Neural progenitor cell (in vitro differentiated cells): ENCODE data around the gene PRODH. TPM values are rescaled to one million over a fixed set of nuclear protein-coding genes. Genes with fewer than 3 reads are reported as not detected.
"Not testable (repeated sequence)": the region's sequence is repeated elsewhere in the genome, so short reads cannot be mapped to it uniquely, and the experiment has no call there.

ENCODE experiments used
- DNase-seq: peaks from one replicate; pipeline ENCODE4 v3.0.0-alpha.2; 2016; ENCODE audit warnings: low spot score
- H2AFZ ChIP-seq: fragments of 200-600 bp; sonication (generic); replicated peaks from 2 replicates; pipeline ENCODE4 v1.6.1; 2016; ENCODE audit warnings: antibody characterized with exemption
- H3F3A ChIP-seq: fragments of 200-600 bp; sonication (generic); 2 replicates; pipeline ENCODE4 v1.6.1; 2016; ENCODE audit warnings: antibody characterized with exemption, low read depth
- H3K27ac ChIP-seq: fragments of 200-600 bp; sonication (generic); 2 replicates; pipeline ENCODE4 v1.5.1; 2016; ENCODE audit warnings: mild to moderate bottlenecking
- H3K27me3 ChIP-seq: fragments of 200-600 bp; sonication (generic); 2 replicates; pipeline ENCODE4 v1.6.1; 2016; ENCODE audit warnings: mild to moderate bottlenecking, moderate library complexity
- H3K36me3 ChIP-seq: fragments of 200-600 bp; sonication (generic); 2 replicates; pipeline ENCODE4 v1.5.1; 2016
- H3K4me1 ChIP-seq: fragments of 200-600 bp; sonication (generic); 2 replicates; pipeline ENCODE4 v1.6.1; 2016; ENCODE audit warnings: mixed run types
- H3K4me2 ChIP-seq: fragments of 200-600 bp; sonication (generic); 2 replicates; pipeline ENCODE4 v1.6.1; 2016
- H3K4me3 ChIP-seq: fragments of 200-600 bp; sonication (generic); 2 replicates; pipeline ENCODE4 v1.5.1; 2016
- H3K79me2 ChIP-seq: fragments of 200-600 bp; sonication (generic); 2 replicates; pipeline ENCODE4 v1.6.1; 2016; ENCODE audit warnings: low read depth
- H3K9ac ChIP-seq: fragments of 200-600 bp; sonication (generic); 2 replicates; pipeline ENCODE4 v1.6.1; 2016
- H3K9me3 ChIP-seq: fragments of 200-600 bp; sonication (generic); 2 replicates; pipeline ENCODE4 v1.5.1; 2016; ENCODE audit warnings: low read depth
- H4K20me1 ChIP-seq: fragments of 200-600 bp; sonication (generic); 2 replicates; pipeline ENCODE4 v1.6.1; 2016; ENCODE audit warnings: low read depth
- H3K27ac Mint-ChIP-seq: 3 replicates; pipeline ENCODE4 v1.8.0; 2021; ENCODE audit warnings: mixed read lengths
- H3K27me3 Mint-ChIP-seq: 2 replicates; pipeline ENCODE4 v1.8.0; 2022; ENCODE audit warnings: low read depth, mild to moderate bottlenecking, inconsistent platforms, moderate library complexity, mixed read lengths; ENCODE audit not compliant: insufficient read depth
- H3K36me3 Mint-ChIP-seq: 3 replicates; pipeline ENCODE4 v1.8.0; 2021; ENCODE audit warnings: mixed read lengths
- H3K4me1 Mint-ChIP-seq: 3 replicates; pipeline ENCODE4 v1.8.0; 2021; ENCODE audit warnings: mixed read lengths
- H3K4me3 Mint-ChIP-seq: 3 replicates; pipeline ENCODE4 v1.8.0; 2021; ENCODE audit warnings: mild to moderate bottlenecking, moderate library complexity, mixed read lengths
- H3K9me3 Mint-ChIP-seq: 3 replicates; pipeline ENCODE4 v1.8.0; 2020; ENCODE audit warnings: mixed read lengths
- CTCF ChIP-seq: fragments of 200-600 bp; sonication (generic); IDR thresholded peaks from 2 replicates; pipeline ENCODE4 v1.5.1; 2017; ENCODE audit warnings: antibody characterized with exemption, mild to moderate bottlenecking
- EZH2 ChIP-seq: fragments of 200-600 bp; sonication (generic); IDR thresholded peaks from 2 replicates; pipeline ENCODE4 v1.6.1; 2017; ENCODE audit warnings: antibody characterized with exemption, mild to moderate bottlenecking, moderate library complexity
- EZH2phosphoT487 ChIP-seq: fragments of 200-600 bp; sonication (generic); IDR thresholded peaks from 2 replicates; pipeline ENCODE4 v1.6.1; 2017; ENCODE audit warnings: antibody characterized with exemption
- total RNA-seq: library from RNA; depleted of rRNA; stranded (reverse); fragments of >200 nt; gene quantifications from 2 replicates; pipeline ENCODE4 v1.2.3, GENCODE V29; 2015; ENCODE audit warnings: low replicate concordance

Gene PRODH
- total RNA-seq, 1 donor from 2014 or later: 9.3 TPM

DNA sequence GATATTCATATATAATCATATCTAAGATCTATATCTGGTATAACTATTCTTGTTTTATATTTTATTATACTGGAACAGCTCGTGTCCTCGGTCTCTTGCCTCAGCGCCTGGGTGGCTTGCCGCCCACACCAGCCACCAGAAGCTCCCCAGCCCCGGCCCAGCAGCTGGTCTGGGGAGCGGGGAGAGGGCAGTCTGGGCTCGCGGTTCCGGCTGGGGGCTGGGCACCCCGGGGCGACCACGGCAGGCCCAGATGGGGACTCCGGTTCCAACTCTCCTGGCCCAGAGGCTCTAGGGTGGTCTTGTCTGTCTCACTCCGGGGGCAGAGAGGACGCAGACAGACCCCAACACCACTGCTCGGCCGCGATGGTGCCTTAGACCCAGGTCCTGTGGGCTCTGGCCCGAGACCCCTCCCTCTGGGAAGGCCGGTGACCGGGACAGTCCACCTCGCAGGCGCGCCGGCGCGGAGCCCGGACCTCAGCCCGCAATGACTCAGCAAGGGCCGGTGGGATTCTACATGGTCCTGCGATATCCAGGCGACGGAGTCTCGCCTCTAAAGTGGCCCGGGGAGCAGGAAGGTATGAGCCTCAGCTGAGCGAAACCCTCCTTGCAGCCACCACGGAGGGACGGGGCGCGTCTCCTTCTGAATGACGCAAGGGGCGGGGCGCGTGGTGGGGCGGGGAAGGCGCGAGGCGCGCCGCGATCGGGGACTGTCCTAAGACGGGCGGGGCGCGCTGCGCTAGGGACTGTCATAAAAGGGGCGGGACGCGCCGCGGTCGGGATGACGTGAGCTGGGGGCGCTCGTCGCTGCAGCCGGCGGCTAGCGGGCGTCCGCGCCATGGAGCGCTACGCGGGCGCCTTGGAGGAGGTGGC, 30.3 kb downstream of the PRODH start, which contains the start of gene DGCR6:
TSS of gene DGCR6 (plus strand) at position 781 of the 870 bp plus-strand sequence. CDS start at position 836, 55 bp downstream.
- no peaks in the 10 kb centered on the region for H3K4me1 Mint-ChIP-seq
- no peak for TF ChIP-seq CTCF
- no peak for TF ChIP-seq EZH2phosphoT487
- TF ChIP-seq EZH2: no peak
- DNase-seq: no peak
- H3K36me3 Mint-ChIP-seq: no peaks in the 10 kb centered on the region
- no peaks in the 10 kb centered on the region for H3F3A ChIP-seq
- H2AFZ ChIP-seq: no peak within 1 kb of the TSS
- no peak within 1 kb of the TSS for H3K27ac Mint-ChIP-seq
- no peak within 1 kb of the TSS for H3K4me2 ChIP-seq
- H3K9ac ChIP-seq: no peak within 1 kb of the TSS
- H3K79me2 ChIP-seq: no peaks in the 10 kb centered on the region
- H3K36me3 ChIP-seq: no peaks in the 10 kb centered on the region
- H3K9me3 ChIP-seq: no peaks in the 10 kb centered on the region
- no peaks in the 10 kb centered on the region for H3K9me3 Mint-ChIP-seq
- no peak within 1 kb of the TSS for H3K4me3 Mint-ChIP-seq
- peaks cover 4% of the 10 kb centered on the region for H3K27me3 ChIP-seq
- H4K20me1 ChIP-seq: no peaks in the 10 kb centered on the region
- H3K27ac ChIP-seq: no peak within 1 kb of the TSS
- H3K4me1 ChIP-seq: no peaks in the 10 kb centered on the region
- no peaks in the 10 kb centered on the region for H3K27me3 Mint-ChIP-seq
- no peak within 1 kb of the TSS for H3K4me3 ChIP-seq

DNA sequence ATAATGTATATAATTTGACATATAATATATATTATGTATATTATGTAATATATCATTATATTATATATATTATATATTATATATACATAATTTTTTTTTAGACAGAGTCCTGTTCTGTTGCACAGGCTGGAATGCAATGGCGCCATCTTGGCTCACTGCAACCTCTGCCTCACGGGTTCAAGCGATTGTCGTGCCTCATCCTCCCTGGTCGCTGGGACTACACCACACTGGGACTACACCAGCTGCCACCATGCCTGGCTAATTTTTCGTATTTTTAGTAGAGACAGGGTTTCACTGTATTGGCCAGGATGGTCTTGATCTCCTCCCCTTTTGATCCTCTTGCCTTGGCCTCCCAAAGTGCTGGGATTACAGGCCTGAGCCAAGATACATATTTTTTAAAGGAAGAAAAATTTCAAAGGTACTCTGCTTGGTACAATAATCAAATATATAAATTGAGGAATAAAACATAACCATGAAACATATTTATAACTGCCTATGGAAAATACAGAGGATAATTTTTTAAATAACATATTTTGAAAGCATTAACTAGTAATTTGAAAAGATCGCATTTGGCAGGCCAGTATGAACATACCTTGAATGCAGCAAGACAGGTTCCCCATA, 39.9 kb downstream of the PRODH start:
- H3K9me3 ChIP-seq, H3K36me3 ChIP-seq, H3K4me3 Mint-ChIP-seq, H3K27me3 Mint-ChIP-seq, H3K9ac ChIP-seq, H3K27ac Mint-ChIP-seq, H3K27me3 ChIP-seq, H3F3A ChIP-seq, H2AFZ ChIP-seq, H3K79me2 ChIP-seq, H3K4me3 ChIP-seq, H3K4me1 ChIP-seq, H3K36me3 Mint-ChIP-seq, H3K27ac ChIP-seq, H4K20me1 ChIP-seq, H3K4me1 Mint-ChIP-seq, H3K4me2 ChIP-seq, DNase-seq, H3K9me3 Mint-ChIP-seq: not testable (repeated sequence)

DNA sequence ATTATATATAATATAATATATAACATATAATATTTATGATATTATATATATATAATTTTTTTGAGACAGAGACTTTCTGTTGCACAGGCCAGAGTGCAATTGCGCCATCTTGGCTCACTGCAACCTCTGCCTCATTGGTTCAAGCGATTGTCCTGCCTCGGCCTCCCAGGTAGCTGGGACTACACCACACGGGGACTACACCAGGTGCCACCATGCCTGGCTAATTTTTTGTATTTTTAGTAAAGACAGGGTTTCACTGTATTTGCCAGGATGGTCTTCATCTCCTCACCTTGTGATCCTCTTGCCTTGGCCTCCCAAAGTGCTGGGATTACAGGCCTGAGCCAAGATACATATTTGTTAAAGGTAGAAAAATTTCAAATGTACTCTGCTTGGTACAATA, 42.3 kb downstream of the PRODH start:
- not testable (repeated sequence) for H3K79me2 ChIP-seq, H3K27me3 Mint-ChIP-seq, H3K4me2 ChIP-seq, H3K4me1 Mint-ChIP-seq, H3K9ac ChIP-seq, H3K9me3 Mint-ChIP-seq, DNase-seq, H3K27ac Mint-ChIP-seq, H3K4me3 ChIP-seq, H2AFZ ChIP-seq, H3K36me3 ChIP-seq, H3K27ac ChIP-seq, H3F3A ChIP-seq, H3K4me1 ChIP-seq, H3K4me3 Mint-ChIP-seq, H3K9me3 ChIP-seq, H3K27me3 ChIP-seq, H3K36me3 Mint-ChIP-seq, H4K20me1 ChIP-seq

DNA sequence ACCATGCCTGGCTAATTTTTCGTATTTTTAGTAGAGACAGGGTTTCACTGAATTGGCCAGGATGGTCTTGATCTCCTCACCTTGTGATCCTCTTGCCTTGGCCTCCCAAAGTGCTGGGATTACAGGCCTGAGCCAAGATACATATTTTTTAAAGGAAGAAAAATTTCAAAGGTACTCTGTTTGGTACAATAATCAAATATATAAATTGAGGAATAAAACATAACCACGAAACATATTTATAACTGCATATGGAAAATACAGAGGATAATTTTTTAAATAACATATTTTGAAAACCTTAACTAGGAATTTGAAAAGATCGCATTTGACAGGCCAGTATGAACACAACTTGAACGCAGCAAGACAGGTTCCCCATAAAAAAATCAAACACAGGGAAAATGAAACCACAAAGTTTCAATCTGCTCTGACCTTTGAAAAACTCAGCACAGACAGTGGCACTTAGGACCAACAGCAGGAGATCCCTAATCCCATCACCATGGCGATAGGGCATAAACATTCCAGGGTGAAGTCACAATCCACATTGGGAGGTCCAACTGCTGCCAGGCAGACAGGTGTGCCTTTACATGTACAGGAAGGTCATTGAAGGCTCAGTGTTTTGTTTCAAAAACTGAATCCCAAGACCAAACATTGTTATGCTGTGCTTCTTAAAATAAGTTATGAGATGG, 45.4 kb downstream of the PRODH start:
- H3K9ac ChIP-seq, H2AFZ ChIP-seq, H3F3A ChIP-seq, H3K4me2 ChIP-seq, H3K9me3 ChIP-seq, H3K4me3 ChIP-seq, H3K9me3 Mint-ChIP-seq, H3K79me2 ChIP-seq, H3K4me1 Mint-ChIP-seq, H4K20me1 ChIP-seq, H3K36me3 ChIP-seq, H3K4me3 Mint-ChIP-seq, H3K36me3 Mint-ChIP-seq, H3K27me3 ChIP-seq, DNase-seq, H3K27ac ChIP-seq, H3K27ac Mint-ChIP-seq, H3K27me3 Mint-ChIP-seq, H3K4me1 ChIP-seq: not testable (repeated sequence)
